ENCODE measurements around the gene ADAMTSL1. TPM values are rescaled to one million over a fixed set of nuclear protein-coding genes. Genes with fewer than 3 reads are reported as not detected.

The ADAMTSL1 gene, protein sequence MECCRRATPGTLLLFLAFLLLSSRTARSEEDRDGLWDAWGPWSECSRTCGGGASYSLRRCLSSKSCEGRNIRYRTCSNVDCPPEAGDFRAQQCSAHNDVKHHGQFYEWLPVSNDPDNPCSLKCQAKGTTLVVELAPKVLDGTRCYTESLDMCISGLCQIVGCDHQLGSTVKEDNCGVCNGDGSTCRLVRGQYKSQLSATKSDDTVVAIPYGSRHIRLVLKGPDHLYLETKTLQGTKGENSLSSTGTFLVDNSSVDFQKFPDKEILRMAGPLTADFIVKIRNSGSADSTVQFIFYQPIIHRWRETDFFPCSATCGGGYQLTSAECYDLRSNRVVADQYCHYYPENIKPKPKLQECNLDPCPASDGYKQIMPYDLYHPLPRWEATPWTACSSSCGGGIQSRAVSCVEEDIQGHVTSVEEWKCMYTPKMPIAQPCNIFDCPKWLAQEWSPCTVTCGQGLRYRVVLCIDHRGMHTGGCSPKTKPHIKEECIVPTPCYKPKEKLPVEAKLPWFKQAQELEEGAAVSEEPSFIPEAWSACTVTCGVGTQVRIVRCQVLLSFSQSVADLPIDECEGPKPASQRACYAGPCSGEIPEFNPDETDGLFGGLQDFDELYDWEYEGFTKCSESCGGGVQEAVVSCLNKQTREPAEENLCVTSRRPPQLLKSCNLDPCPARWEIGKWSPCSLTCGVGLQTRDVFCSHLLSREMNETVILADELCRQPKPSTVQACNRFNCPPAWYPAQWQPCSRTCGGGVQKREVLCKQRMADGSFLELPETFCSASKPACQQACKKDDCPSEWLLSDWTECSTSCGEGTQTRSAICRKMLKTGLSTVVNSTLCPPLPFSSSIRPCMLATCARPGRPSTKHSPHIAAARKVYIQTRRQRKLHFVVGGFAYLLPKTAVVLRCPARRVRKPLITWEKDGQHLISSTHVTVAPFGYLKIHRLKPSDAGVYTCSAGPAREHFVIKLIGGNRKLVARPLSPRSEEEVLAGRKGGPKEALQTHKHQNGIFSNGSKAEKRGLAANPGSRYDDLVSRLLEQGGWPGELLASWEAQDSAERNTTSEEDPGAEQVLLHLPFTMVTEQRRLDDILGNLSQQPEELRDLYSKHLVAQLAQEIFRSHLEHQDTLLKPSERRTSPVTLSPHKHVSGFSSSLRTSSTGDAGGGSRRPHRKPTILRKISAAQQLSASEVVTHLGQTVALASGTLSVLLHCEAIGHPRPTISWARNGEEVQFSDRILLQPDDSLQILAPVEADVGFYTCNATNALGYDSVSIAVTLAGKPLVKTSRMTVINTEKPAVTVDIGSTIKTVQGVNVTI (N-terminal part only)
- total RNA-seq (2014; rRNA removed; shearing (Covaris generic)), result 1.9 and 2.2 TPM in 2 replicates
- 0.73 and 0.85 TPM in 2 replicates for polyA plus RNA-seq (2015; cell fraction: cytosol; rRNA removed)
- 0.61 and 0.68 TPM in 2 replicates for polyA plus RNA-seq (2015; cell fraction: nucleus; rRNA removed)

- DNase-seq (ENCODE audit: low read depth), result no peak
Measured at GRCh38 chr9:18473652-18474279, at the start of gene ADAMTSL1. Gene ADAMTSL1 (plus strand): TSS chr9:18474153. CDS start chr9:18474233, 80 bp downstream.

DNA sequence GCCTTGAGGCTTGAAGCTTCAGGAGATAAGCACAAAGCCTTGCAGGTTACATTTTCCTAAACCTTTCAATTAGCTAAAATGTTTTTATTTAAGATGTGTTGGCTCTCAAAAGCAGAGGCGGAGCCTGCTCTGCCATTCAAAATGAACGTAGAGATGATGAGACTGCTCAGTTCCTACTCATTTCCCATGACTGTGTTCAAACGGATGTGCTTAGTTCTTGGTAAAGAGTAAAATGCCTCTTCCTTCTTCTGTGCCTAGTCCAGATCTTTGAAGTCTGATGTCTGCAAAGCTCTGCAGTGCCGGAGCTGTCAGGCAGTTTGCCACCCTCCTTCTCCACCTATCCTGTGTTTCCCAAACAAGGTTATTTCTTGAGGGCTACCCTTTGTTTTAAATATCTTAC lies 46.3 kb upstream of the ADAMTSL1 start:
- DNase-seq (ENCODE audit: low read depth), result peak; percentile 17

- DNase-seq (ENCODE audit: low read depth), result no peak
Measured at GRCh38 chr9:18428661-18429060, 45.3 kb upstream of the ADAMTSL1 start.

- DNase-seq (ENCODE audit: low read depth), result no peak
Measured at GRCh38 chr9:18429070-18429469, 44.9 kb upstream of the ADAMTSL1 start.

GRCh38 chr9:18433620-18434019 lies 40.3 kb upstream of the ADAMTSL1 start:
- DNase-seq (ENCODE audit: low read depth), result no peak

GRCh38 chr9:18437315-18438201 lies 36.4 kb upstream of the ADAMTSL1 start:
- DNase-seq (ENCODE audit: low read depth), result no peak

DNA sequence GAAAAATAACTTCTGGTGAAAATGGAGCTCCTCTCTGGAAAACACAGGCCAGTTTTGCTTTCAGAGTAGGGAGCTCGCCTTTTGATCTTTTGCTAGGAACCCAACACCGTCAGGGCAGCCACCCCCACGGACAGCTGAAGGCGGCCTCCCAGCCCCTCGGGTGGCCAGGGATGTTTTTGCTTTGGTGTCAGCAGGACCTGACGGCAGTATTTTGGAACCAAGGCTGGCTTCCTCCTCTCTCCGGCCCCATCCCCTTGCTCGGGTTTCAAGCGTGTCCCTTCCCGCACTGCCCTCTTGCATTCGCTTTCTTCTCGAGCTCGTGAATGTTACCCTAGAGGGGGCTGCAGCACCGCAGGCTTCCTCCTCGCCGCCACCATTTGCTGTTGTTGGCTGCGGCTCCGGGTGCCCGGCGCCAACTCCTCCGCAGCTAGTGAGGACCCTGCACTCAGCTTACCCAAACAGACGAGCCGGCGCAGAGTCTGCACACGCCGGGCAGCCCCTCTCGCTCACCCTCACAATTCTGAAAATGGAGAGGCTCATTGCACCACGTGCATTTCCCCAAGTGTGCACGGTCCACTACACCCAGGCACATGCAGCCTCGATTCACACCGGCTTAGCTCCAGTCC lies 35.5 kb upstream of the ADAMTSL1 start:
- no peak for DNase-seq (ENCODE audit: low read depth)

GRCh38 chr9:18438951-18439350 lies 35.0 kb upstream of the ADAMTSL1 start:
- no peak for DNase-seq (ENCODE audit: low read depth)

DNA sequence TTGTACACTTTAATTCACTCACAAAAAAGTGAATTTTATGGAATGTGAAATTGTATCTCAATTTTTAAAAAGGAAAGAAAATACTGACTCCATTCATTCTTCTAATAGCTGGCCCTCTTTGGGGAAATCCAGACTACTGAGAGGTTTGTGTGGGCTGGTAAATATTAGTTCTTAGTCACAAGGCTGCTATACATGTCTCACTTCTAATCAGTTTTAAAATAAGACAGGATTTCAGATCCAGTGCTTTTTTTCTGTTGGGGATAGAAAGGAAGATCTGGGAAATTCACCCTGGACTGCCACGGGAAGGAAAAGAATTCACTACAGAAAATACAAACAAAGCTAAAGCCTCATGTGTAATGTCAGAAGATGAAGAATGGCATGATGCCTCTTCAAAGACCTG lies 32.7 kb upstream of the ADAMTSL1 start:
- DNase-seq (ENCODE audit: low read depth), result no peak

DNA sequence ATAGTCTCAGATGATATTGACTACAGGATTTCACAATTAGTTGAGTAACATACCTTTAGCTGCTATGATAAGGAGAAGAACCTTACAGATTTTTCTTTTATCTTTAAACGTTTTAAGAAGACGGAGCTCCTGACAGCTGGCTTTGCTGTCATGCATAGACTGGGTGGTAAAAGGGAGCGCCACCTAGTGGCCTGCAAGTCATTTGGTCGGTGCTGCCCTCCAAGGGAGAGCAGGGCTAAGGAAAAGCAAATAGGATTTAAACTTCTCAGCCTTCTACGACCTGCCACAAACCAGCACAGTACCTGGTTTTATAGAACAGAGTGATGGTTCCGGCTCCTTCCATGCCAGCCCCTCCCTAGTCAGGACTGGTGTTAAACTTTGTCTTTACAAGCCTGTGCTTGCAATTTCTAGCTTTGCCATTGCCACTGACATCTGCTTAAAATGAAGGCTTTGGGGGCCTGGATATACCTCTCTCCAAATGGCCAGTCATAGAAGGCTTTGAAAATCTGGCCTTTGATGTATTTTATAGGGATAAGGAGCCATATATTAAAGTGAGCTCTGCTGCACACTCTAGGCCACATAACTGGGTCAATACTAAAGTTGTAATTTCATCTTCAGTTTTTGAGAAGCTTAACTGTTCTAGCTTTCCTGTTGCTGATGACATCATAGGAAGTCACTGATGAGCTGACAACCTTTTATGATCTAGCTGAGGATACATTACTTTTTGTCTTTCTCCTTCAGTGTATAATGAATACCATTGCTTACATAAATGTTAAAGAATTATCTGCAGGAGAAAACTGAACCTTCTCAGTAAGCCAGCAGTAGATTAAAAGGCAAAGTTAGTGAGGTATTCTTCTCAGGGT lies 31.1 kb upstream of the ADAMTSL1 start:
- peak; percentile 59 for DNase-seq (ENCODE audit: low read depth)

DNA sequence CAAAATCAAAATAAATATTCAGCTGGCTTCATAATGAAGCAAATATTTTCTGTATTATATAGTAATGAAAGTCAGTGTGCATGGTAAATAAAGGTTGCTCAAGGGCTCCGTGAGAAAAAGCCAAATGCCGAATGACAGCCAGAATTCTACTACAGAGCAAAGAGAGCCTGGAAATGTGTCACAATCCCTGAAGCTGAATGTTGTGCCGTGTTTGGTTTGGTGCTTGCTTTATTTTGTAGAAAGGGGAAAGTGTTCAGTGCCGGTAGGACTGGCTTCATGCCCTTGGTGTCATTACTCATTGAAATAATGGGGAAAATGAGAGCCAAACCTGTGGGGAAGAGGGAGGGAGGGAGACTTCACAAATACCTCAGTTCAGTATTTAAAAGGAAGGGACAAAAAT lies 26.8 kb upstream of the ADAMTSL1 start:
- no peak for DNase-seq (ENCODE audit: low read depth)

- no peak for DNase-seq (ENCODE audit: low read depth)
Measured at GRCh38 chr9:18447541-18447940, 26.4 kb upstream of the ADAMTSL1 start.

DNA sequence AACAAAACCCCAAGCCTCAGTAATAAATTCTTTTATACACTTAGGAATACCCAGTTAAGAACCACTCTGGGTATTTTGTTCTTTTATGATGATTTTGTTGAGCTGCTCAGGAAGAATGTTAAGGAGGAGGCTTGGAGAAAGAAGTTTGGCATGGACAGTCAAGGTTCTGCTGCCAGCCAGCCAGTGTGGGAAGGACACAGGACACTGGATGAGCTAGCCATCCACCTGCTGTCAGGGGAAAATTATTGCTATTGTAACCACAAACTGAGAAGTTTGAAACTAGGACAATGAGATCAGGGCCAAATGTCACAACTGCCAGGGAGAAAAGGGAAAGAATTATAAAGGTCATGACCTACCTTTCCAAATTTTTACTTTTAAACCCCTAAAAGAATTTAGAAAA lies 25.9 kb upstream of the ADAMTSL1 start:
- no peak for DNase-seq (ENCODE audit: low read depth)

GRCh38 chr9:18451406-18451805 lies 22.5 kb upstream of the ADAMTSL1 start:
- DNase-seq (ENCODE audit: low read depth), result no peak

DNA sequence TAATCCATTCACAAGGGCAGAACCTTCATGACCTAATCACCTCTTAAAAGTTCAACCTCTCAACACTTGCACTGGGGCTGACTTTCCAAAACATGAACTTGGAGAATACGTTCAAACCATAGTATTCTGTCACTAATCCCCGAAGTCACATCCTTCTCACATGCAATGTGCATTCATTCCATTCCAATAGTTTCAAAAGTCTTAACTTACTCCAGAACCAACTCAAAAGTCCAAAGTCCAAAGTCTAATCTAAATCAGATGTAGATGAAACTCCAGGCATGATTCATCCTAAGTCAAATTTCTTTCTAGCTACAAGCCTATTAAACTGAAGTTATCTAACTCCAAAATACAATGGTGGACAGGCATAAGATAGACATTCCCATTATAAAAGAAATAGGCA lies 21.7 kb upstream of the ADAMTSL1 start:
- no peak for DNase-seq (ENCODE audit: low read depth)

DNA sequence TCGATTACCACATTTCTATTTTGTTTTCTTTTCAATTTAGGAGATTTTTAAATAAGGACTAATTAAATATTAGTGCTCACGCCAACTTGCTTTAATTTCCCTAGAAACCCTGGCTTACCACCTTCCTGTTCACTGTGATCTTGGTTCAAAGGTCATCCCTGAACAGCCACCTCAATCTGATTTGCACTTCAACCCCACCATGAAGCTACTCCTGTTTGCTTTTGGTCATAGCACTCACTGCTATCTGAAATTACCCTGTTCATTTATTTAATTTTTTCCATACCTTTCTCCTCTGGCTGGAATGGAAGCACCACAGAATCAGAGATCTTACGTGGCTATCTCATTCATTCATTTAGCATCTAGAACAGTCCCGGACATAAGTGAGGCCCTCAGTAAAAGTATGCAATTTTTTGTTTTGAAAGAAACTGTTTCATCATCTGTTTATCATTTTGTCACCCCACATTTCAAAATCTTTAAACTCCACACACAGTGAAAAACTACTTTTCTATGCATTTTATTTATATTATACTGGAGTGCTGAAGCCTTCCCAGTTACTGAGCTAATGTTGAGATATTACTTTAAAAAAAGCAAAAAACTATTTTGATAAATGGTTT lies 17.2 kb upstream of the ADAMTSL1 start:
- no peak for DNase-seq (ENCODE audit: low read depth)

- DNase-seq (ENCODE audit: low read depth), result peak; percentile 81
Measured at GRCh38 chr9:18457510-18457909, 16.4 kb upstream of the ADAMTSL1 start.
